Measurements from ENCODE around the gene FAM78B.

- TF ChIP-seq EZH2 (IDR thresholded peaks at IDR 0.05; ENCODE audit: low read length, unreplicated experiment) (no peak), CTCF (conservative IDR thresholded peaks at IDR 0.05; ENCODE audit: low read depth, low read length) (no peak)
Measured at GRCh38 chr1:166165661-166166328, 1.0 kb downstream of the FAM78B start.
